ENCODE measurements around the gene FRAS1.

GRCh38 chr4:78357122-78357521 lies 300.0 kb downstream of the FRAS1 start:
- TF ChIP-seq CTCF (IDR thresholded peaks at IDR 0.05) (no peak), POLR2A (IDR thresholded peaks at IDR 0.05) (no peak)

All from right lobe of liver (tissue), 4 donors.